D721Med (cell line): Measurements from ENCODE around the gene TOM1.

Experiments used
- DNase-seq: peaks from one replicate; pipeline ENCODE4 v3.0.0; 2011; ENCODE audit warnings: low spot score; ENCODE audit not compliant: insufficient read length
- FAIRE-seq: peaks from 2 replicates; lab custom pipeline; 2011; peaks lifted over from hg19 to GRCh38; lab: Jason Lieb, UNC
- TF ChIP-seq, protein P1 (sequence below): IDR thresholded peaks from 2 replicates; pipeline ENCODE4 v1.5.1; 2012; ENCODE audit warnings: mild to moderate bottlenecking, control low read depth; ENCODE audit not compliant: insufficient read depth; ENCODE audit errors: missing control alignments

The TOM1 gene

DNA sequence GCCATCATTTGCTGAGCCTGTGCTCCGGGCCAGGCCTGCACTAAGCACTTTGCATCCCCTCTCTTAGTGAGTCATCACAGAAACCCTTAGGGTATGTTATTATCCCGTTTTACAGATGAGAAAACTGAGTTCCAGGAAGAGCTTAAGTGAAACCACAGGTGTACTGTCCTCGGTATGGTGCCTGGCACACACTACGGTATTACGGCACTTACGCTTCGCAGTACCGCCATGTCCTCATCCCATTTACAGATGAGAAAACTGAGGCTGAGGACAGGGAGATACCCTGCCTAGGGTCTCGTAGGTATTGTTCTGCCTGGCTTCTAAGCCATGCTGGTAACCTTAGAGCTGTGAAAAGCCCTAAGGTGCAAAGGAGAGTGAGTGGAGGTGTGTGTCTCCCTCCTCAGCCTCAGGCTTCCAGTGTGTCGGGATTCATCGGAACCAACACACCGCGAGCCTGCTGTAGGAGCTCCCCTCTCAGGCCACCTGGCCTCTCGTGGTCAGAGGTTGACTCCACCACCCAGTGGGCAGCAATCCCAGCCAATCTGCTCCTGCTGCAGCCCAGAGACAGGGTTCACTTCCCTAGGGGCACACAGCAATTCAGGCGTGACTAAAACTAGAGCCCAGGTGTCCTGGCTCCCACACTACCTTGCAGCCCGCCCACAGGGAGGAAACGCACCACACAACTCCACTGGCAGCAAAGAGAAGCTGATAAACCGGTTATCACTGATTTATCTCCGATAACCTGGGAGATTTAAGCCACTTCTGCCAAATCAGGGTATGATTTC lies 41.6 kb downstream of the TOM1 start:
- TF ChIP-seq, protein P1, sequence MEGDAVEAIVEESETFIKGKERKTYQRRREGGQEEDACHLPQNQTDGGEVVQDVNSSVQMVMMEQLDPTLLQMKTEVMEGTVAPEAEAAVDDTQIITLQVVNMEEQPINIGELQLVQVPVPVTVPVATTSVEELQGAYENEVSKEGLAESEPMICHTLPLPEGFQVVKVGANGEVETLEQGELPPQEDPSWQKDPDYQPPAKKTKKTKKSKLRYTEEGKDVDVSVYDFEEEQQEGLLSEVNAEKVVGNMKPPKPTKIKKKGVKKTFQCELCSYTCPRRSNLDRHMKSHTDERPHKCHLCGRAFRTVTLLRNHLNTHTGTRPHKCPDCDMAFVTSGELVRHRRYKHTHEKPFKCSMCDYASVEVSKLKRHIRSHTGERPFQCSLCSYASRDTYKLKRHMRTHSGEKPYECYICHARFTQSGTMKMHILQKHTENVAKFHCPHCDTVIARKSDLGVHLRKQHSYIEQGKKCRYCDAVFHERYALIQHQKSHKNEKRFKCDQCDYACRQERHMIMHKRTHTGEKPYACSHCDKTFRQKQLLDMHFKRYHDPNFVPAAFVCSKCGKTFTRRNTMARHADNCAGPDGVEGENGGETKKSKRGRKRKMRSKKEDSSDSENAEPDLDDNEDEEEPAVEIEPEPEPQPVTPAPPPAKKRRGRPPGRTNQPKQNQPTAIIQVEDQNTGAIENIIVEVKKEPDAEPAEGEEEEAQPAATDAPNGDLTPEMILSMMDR: no peak
- FAIRE-seq (no peak), DNase-seq (no peak)

DNA sequence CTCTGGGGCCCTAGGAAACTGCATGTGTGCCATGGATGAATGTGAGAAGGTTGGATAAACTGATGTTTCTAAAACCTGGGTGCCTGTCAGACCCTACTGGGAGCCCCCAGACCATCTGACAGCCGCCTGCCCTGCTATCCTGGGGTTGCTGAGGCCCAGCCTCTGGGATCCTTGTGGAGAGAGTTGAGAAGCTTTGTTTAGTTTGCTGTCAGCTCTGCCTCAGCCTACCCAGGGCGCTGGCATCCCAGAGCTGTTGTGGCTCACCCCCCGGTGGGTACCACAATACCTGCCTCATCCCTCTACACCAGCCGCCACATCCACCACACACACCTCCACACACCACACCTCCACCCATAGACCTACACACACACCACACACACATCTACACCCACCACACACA lies 42.7 kb downstream of the TOM1 start:
- FAIRE-seq (no peak), DNase-seq (no peak)
- TF ChIP-seq, protein P1: no peak

DNA sequence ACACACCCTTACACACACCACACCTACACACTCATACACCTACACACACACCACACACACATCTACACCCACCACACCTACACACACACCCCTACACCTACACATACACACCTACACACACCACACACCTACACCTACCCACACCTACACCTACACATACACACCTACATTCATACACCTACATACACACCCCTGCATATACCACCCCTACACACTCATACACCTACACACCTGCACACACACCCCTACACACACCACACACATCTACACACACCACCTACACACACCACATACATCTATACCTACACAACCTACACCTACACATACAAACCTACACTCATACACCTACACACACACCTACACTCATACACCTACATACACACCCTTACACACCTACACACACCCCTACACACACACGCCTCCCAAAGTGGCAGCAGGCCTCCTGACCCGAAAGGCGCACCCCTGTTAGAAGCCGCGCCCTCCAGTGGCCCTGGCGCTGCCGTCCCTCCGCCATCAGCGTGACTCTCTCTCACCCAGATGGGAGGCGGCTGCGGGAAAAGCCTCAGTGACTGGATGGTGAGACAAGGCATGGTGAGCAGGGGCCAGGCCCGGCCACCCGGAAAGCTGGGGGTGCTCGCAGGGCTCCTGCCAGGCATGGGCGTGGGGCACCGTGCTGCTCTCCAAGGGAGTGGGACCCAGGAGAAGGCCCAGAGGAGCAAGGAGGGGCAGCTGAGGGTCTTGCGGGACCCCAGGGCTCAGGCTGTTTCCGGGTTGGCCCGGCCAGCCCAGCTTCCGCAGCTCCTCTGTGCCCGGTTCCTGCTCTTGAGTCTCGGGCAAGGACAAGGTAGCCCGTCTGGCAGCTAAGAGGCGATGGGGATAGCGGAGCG lies 44.2 kb downstream of the TOM1 start:
- no peak for DNase-seq

DNA sequence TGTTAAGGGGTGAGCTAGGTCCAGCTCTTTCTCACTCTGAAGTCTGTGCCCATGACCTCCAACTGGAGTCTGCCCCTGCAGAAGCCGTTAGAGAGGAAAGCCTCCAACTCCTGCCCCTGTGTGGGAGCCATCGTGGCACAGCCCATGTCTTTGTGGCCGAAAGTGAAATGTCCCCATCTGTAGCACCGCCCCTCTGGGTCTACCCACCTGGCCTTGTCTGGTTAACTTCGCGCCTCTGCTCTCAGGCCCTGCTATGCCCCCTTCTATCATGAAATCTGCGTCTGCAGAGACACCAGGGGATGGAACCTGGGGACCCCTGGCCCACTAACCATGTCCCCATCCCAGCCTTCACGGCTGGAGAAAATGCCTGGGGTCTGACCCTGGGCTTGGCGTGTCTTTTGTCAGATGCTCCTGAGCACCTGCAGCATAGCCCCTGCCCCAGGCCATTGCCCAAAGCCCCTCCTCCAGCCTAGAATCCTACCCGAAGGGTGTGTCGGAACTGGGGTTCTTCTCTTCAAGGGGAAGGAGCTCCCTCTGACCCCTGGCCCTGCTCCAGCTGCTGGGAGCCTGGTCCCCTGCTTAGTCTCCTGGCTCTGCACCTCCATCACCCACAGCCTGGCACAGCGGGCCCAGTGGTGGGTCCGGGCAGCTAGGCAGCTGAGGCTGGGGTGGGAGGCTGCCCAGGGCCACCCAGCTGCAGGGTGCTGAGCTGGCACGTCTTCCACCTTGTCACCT lies 45.4 kb downstream of the TOM1 start:
- FAIRE-seq (no peak), DNase-seq (no peak)
- TF ChIP-seq, protein P1: no peak

More for the DNA sequence above, 44.2 kb downstream of the TOM1 start:
- TF ChIP-seq, protein P1: no peak
- no peak for FAIRE-seq

DNA sequence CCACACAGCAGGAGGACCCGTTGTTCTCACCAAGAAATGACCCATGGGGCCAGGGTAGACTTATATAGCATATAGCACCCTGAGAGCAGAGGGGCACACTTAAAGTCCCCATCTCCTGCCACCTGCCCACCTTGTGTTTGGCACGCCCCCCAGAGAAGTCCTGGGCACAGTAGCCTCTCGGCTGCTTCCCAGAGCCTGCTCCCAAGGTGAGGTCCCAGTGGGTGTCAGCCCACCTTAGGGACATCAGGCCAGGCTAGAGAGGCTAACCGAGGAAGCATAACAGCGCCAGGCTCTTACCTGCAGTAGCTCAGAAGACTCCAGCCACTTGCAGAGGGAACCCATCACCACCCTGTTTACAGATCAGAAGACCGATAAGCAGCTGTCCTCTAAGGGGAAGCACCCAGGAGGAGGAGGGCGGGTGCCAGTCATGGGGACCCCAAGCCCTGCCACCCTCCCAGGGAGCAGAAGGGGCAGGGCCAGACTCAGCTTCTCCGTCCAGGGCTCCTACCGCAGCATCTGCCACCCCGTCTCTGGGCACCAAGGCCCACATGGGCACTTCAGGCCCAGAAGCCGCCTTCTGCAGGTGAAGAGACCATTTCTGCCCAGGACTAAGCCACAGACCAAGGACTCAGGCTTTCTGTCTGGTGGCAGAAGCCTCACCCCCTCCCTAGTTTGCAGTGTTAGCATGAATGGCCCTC lies 46.3 kb downstream of the TOM1 start:
- FAIRE-seq (no peak), DNase-seq (no peak)
- TF ChIP-seq, protein P1: no peak

DNA sequence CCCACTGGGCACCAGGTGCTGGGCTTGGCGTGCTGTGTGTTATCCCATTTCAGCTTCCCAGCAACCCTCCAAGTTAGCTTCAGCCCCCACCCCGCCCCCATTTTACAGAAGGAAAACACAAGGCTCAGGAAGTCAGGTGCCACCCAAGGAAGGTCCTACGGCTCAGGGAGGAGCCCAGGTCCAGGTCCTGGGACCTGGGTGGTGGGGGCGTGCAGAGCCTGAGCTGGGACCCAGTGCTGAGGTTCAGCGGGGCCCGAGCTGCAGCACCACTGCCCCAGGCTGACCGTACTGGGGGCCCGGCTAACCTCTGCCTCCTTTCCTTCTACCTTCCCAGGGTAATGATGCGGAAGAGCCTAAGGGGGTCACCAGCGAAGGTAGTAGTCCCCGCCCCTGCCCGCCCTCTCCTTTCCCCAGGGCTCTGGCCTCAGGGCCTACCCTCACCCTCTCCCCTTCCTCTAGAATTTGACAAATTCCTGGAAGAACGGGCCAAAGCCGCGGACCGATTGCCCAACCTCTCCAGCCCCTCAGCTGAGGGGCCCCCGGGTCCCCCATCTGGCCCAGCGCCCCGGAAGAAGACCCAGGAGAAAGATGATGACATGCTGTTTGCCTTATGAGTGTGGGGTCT lies 47.0 kb downstream of the TOM1 start:
- TF ChIP-seq, protein P1: no peak
- FAIRE-seq (no peak), DNase-seq (no peak)
